K562 treated with DMSO at 1 percent for 12 hours (cell line): ENCODE data around the gene NCAPH2. TPM values are rescaled to one million over a fixed set of nuclear protein-coding genes. Genes with fewer than 3 reads are reported as not detected.

Experiments
- total RNA-seq: library from RNA; unstranded; fragments of 300-600 nt; gene quantifications from 2 replicates; pipeline ENCODE4 v1.2.3, GENCODE V29; 2022; ENCODE audit not compliant: insufficient read depth

The NCAPH2 gene
- total RNA-seq: 73.6 and 85.3 TPM in 2 replicates

GRCh38 chr22:50507991-50508884 lies at the start of gene NCAPH2:
TSS of gene NCAPH2 (plus strand) at chr22:50508224. CDS start at chr22:50508338, 114 bp downstream.

GRCh38 chr22:50474710-50475651 lies 33.0 kb upstream of the NCAPH2 start, which contains the start of gene SBF1:
TSS of gene SBF1 (minus strand) at chr22:50475035. CDS start at chr22:50474840, 195 bp downstream.

GRCh38 chr22:50481440-50482106 lies 26.5 kb upstream of the NCAPH2 start, which contains the start of gene ADM2:
TSS of gene ADM2 (plus strand) at chr22:50481543. CDS start at chr22:50481848, 305 bp downstream.

GRCh38 chr22:50486561-50487289 lies 21.3 kb upstream of the NCAPH2 start, which contains the start of gene MIOX:
TSS of gene MIOX (plus strand) at chr22:50486859. CDS start at chr22:50486898, 39 bp downstream.

GRCh38 chr22:50507421-50507990 lies 518 bp upstream of the NCAPH2 start, which contains the start of gene LMF2:
TSS of gene LMF2 (minus strand) at chr22:50507702. CDS start at chr22:50507675, 27 bp downstream.

GRCh38 chr22:50525104-50525857 lies 17.3 kb downstream of the NCAPH2 start, which contains the start of gene SCO2:
TSS of gene SCO2 (minus strand) at chr22:50525598. CDS start at chr22:50524411, 1,187 bp downstream.

GRCh38 chr22:50529897-50530579 lies 22.0 kb downstream of the NCAPH2 start, which contains the start of gene TYMP:
TSS of gene TYMP (minus strand) at chr22:50530012. CDS start at chr22:50529709, 303 bp downstream.

GRCh38 chr22:50545522-50546325 lies 37.7 kb downstream of the NCAPH2 start, which contains the start of gene KLHDC7B:
TSS of gene KLHDC7B (plus strand) at chr22:50545899. CDS start at chr22:50546244, 345 bp downstream.

GRCh38 chr22:50562523-50563412 lies 54.7 kb downstream of the NCAPH2 start, which contains the start of gene SYCE3:
TSS of gene SYCE3 (minus strand) at chr22:50562919. CDS start at chr22:50556405, 6,514 bp downstream.

Other genes starting within 250 kb of the NCAPH2 start
- 18.9 and 24.6 TPM in 2 replicates for gene MAPK12, start 246.5 kb upstream of the NCAPH2 start, total RNA-seq
- gene MAPK11, start 237.8 kb upstream of the NCAPH2 start, total RNA-seq: 3.8 and 5.0 TPM in 2 replicates
- gene PLXNB2, start 200.6 kb upstream of the NCAPH2 start, total RNA-seq: 18.4 and 33.9 TPM in 2 replicates
- gene DENND6B, start 181.2 kb upstream of the NCAPH2 start, total RNA-seq: 1.6 and 2.8 TPM in 2 replicates
- gene PPP6R2, start 164.9 kb upstream of the NCAPH2 start, total RNA-seq: 41.2 and 53.8 TPM in 2 replicates
- gene SBF1, start 33.2 kb upstream of the NCAPH2 start, total RNA-seq: 39.8 and 53.2 TPM in 2 replicates
- 5.9 and 9.7 TPM in 2 replicates for gene ADM2, start 26.7 kb upstream of the NCAPH2 start, total RNA-seq
- gene MIOX, start 21.4 kb upstream of the NCAPH2 start, total RNA-seq: not detected in 2 replicates
- gene LMF2, start 522 bp upstream of the NCAPH2 start, total RNA-seq: 47.0 and 59.2 TPM in 2 replicates
- 1.5 and 4.1 TPM in 2 replicates for gene SCO2, start 17.4 kb downstream of the NCAPH2 start, total RNA-seq
- gene TYMP, start 21.8 kb downstream of the NCAPH2 start, total RNA-seq: 1.9 and 8.0 TPM in 2 replicates
- 7.0 and 9.5 TPM in 2 replicates for gene KLHDC7B, start 37.7 kb downstream of the NCAPH2 start, total RNA-seq
- gene SYCE3, start 54.7 kb downstream of the NCAPH2 start, total RNA-seq: not detected in 2 replicates
- 4.1 and 13.6 TPM in 2 replicates for gene CPT1B, start 70.2 kb downstream of the NCAPH2 start, total RNA-seq
- 9.6 and 19.1 TPM in 2 replicates for gene CHKB, start 74.6 kb downstream of the NCAPH2 start, total RNA-seq
- 0.35 and 0.79 TPM in 2 replicates for gene MAPK8IP2, start 92.6 kb downstream of the NCAPH2 start, total RNA-seq
- gene ARSA, start 119.9 kb downstream of the NCAPH2 start, total RNA-seq: 14.6 and 20.1 TPM in 2 replicates
- not detected in 2 replicates for gene SHANK3, start 164.6 kb downstream of the NCAPH2 start, total RNA-seq
- gene ACR, start 230.0 kb downstream of the NCAPH2 start, total RNA-seq: not detected in 2 replicates